Retina (tissue), 1 donor: ENCODE results near the gene SPDYE3.
"Not testable (repeated sequence)": the region's sequence is repeated elsewhere in the genome, so short reads cannot be mapped to it uniquely, and the experiment has no call there.

Experiments
- DNase-seq: peaks from one replicate; pipeline ENCODE4 v3.0.0-alpha.2; 2016

The SPDYE3 gene

GRCh38 chr7:100307402-100307801, at the start of gene SPDYE3:
TSS of gene SPDYE3 (plus strand) at chr7:100307702. CDS start at chr7:100307886, 184 bp downstream.
- DNase-seq, result not testable (repeated sequence)

GRCh38 chr7:100259984-100260383, 47.5 kb upstream of the SPDYE3 start:
- DNase-seq, result not testable (repeated sequence)

- not testable (repeated sequence) for DNase-seq
These were observed 44.6 kb upstream of the SPDYE3 start for GRCh38 chr7:100262896-100263295.

GRCh38 chr7:100264223-100264622, 43.3 kb upstream of the SPDYE3 start:
- not testable (repeated sequence) for DNase-seq

GRCh38 chr7:100264669-100265165, 42.8 kb upstream of the SPDYE3 start:
- DNase-seq, result not testable (repeated sequence)

GRCh38 chr7:100265851-100266250, 41.7 kb upstream of the SPDYE3 start:
- not testable (repeated sequence) for DNase-seq

- DNase-seq, result no peak
These were observed 40.7 kb upstream of the SPDYE3 start for GRCh38 chr7:100266576-100267354.

- DNase-seq, result no peak
These were observed 39.9 kb upstream of the SPDYE3 start for GRCh38 chr7:100267648-100268047.

- DNase-seq, result not testable (repeated sequence)
These were observed 38.6 kb upstream of the SPDYE3 start for GRCh38 chr7:100268882-100269281.

GRCh38 chr7:100269306-100270045, 38.0 kb upstream of the SPDYE3 start:
- peak; percentile 17 for DNase-seq

GRCh38 chr7:100270046-100270918, 37.2 kb upstream of the SPDYE3 start:
- DNase-seq, result peak; percentile 28

GRCh38 chr7:100270941-100271593, 36.4 kb upstream of the SPDYE3 start:
- peak; percentile 50 for DNase-seq

- peak; percentile 93 for DNase-seq
These were observed 35.6 kb upstream of the SPDYE3 start for GRCh38 chr7:100271716-100272537.

GRCh38 chr7:100272538-100272902, 35.0 kb upstream of the SPDYE3 start:
- DNase-seq, result not testable (repeated sequence)

GRCh38 chr7:100275120-100275519, 32.4 kb upstream of the SPDYE3 start:
- DNase-seq, result no peak

- not testable (repeated sequence) for DNase-seq
These were observed 31.4 kb upstream of the SPDYE3 start for GRCh38 chr7:100276126-100276525.

GRCh38 chr7:100282069-100282608, 25.4 kb upstream of the SPDYE3 start:
- DNase-seq, result not testable (repeated sequence)

- not testable (repeated sequence) for DNase-seq
These were observed 24.4 kb upstream of the SPDYE3 start for GRCh38 chr7:100283147-100283546.

GRCh38 chr7:100287191-100287969, 20.1 kb upstream of the SPDYE3 start:
- not testable (repeated sequence) for DNase-seq

- not testable (repeated sequence) for DNase-seq
These were observed 19.2 kb upstream of the SPDYE3 start for GRCh38 chr7:100288258-100288657.
